ENCODE results near the gene MMP17. TPM values are rescaled to one million over a fixed set of nuclear protein-coding genes. Genes with fewer than 3 reads are reported as not detected.

MMP17 gene
- total RNA-seq, 1 experiment from 2014 or later: 30.2 TPM

DNA sequence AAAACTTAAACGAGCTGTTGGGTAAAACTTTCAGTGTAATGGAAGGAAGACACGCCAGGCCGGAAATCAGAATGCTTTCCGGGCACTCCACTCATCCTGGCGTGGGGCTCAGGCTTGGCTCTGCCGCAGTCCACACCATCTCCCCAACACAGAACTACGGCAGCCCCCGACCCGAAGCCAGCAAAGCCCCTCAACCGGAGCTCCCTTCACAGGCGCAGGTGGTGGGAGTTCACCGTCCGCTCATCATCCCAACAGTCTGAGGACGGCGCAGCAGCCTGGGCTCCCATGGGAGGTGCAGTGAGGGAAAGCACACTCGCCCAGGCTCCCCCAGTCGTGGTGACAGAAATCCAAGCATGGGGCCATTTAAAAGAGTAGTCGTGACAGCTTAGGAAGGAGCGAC, 11.0 kb upstream of the MMP17 start:
- no peak overlapping the region for H3K27ac ChIP-seq (ENCODE audit: low read length)
- DNase-seq (no peak), ATAC-seq (no peak)
- ChIA-PET POLR2A (ENCODE audit: unreplicated experiment) (interaction anchor here (0.7 kb wide), 1 partner anchor 848 kb away, joined by 4 read pairs; no protein-coding TSS in a partner anchor), CTCF (no interaction called here)
- no peak overlapping the region for H3K4me2 ChIP-seq (ENCODE audit: low read length)
- no peaks in the 10 kb centered on the region for H4K20me1 ChIP-seq (ENCODE audit: low read length)
- intact Hi-C loops (cut with micrococcal nuclease): no loop called here
- H3K9me2 ChIP-seq (replicated peaks; ENCODE audit: low read length): no peaks in the 10 kb centered on the region
- no peak overlapping the region for H3K4me3 ChIP-seq (ENCODE audit: low read length)
- H3K27me3 ChIP-seq (ENCODE audit: low read length): no peaks in the 10 kb centered on the region
- no peaks in the 10 kb centered on the region for H3F3A ChIP-seq (ENCODE audit: low read length, unreplicated experiment)
- no peaks in the 10 kb centered on the region for H3K79me2 ChIP-seq (ENCODE audit: low read length)
- H3K9me3 ChIP-seq (ENCODE audit: low read length): no peaks in the 10 kb centered on the region
- no peaks in the 10 kb centered on the region for H3K4me1 ChIP-seq (ENCODE audit: insufficient read depth, low read length)
- no peak overlapping the region for H2AFZ ChIP-seq (ENCODE audit: low read length)
- no TSS peak for BruUV-seq (replicated peaks)
- no peak overlapping the region for H3K9ac ChIP-seq (ENCODE audit: low read length)
- TF ChIP-seq, protein P1, sequence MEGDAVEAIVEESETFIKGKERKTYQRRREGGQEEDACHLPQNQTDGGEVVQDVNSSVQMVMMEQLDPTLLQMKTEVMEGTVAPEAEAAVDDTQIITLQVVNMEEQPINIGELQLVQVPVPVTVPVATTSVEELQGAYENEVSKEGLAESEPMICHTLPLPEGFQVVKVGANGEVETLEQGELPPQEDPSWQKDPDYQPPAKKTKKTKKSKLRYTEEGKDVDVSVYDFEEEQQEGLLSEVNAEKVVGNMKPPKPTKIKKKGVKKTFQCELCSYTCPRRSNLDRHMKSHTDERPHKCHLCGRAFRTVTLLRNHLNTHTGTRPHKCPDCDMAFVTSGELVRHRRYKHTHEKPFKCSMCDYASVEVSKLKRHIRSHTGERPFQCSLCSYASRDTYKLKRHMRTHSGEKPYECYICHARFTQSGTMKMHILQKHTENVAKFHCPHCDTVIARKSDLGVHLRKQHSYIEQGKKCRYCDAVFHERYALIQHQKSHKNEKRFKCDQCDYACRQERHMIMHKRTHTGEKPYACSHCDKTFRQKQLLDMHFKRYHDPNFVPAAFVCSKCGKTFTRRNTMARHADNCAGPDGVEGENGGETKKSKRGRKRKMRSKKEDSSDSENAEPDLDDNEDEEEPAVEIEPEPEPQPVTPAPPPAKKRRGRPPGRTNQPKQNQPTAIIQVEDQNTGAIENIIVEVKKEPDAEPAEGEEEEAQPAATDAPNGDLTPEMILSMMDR (conservative IDR thresholded peaks at IDR 0.05; ENCODE audit: low read depth, low read length): no peak
- TF ChIP-seq EZH2phosphoT487 (IDR thresholded peaks at IDR 0.05; ENCODE audit: borderline replicate concordance, low read length) (no peak), EZH2 (IDR thresholded peaks at IDR 0.05; ENCODE audit: low read length, unreplicated experiment) (no peak)
- H3K36me3 ChIP-seq (ENCODE audit: low read depth, low read length): no peaks in the 10 kb centered on the region

DNA sequence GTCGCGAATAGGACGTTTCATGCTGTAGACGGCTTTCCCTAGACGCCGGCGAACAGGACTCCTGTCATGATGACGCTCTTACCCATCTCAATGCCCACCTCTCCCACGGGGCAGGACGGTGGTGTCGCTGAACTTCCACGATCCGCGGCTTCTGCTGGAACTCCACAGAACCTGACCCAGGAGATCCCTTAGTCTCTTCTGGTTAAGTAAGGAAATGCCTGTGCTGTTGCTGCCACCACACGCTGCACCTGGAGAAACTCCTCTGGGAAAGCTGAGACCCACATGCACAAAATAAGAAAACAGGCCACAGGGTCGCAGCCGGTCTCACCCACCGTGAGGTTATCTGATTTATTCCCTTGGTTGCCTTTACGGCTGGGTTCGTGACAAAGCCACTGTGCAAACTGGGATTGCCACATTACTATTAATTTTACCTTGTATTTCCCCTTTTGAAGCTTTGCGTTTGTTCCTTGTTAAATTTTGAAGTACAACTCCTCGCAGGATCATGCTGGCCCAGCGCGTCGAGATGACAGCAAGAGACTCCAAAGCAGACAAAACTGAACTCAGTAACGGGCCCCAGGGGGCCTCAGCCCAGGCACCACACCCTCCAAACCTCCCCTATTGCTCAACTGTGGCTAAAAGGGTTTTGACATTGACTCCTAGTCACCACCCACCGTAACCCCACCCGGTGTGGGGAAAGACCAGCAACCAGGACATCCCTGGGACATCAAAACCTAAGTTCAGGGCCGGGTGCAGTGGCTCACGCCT, 9.2 kb upstream of the MMP17 start:
- Histone ChIP-seq H3K4me1 (ENCODE audit: insufficient read depth, low read length) (no peaks in the 10 kb centered on the region), H3F3A (ENCODE audit: low read length, unreplicated experiment) (no peaks in the 10 kb centered on the region), H3K4me3 (ENCODE audit: low read length) (no peak overlapping the region), H3K27me3 (ENCODE audit: low read length) (no peaks in the 10 kb centered on the region), H3K27ac (ENCODE audit: low read length) (no peak overlapping the region), H2AFZ (ENCODE audit: low read length) (no peak overlapping the region), H3K9me2 (replicated peaks; ENCODE audit: low read length) (no peaks in the 10 kb centered on the region), H4K20me1 (ENCODE audit: low read length) (no peaks in the 10 kb centered on the region), H3K9me3 (ENCODE audit: low read length) (no peaks in the 10 kb centered on the region), H3K4me2 (ENCODE audit: low read length) (no peak overlapping the region), H3K9ac (ENCODE audit: low read length) (no peak overlapping the region), H3K79me2 (ENCODE audit: low read length) (no peaks in the 10 kb centered on the region), H3K36me3 (ENCODE audit: low read depth, low read length) (no peaks in the 10 kb centered on the region)
- intact Hi-C loops (cut with micrococcal nuclease): no loop called here
- POLR2A ChIA-PET (ENCODE audit: unreplicated experiment): no interaction called here
- CTCF ChIA-PET: no interaction called here
- no peak for DNase-seq
- no TSS peak for BruUV-seq (replicated peaks)
- TF ChIP-seq EZH2phosphoT487 (IDR thresholded peaks at IDR 0.05; ENCODE audit: borderline replicate concordance, low read length) (no peak), EZH2 (IDR thresholded peaks at IDR 0.05; ENCODE audit: low read length, unreplicated experiment) (no peak)
- TF ChIP-seq, protein P1 (conservative IDR thresholded peaks at IDR 0.05; ENCODE audit: low read depth, low read length): no peak
- ATAC-seq: no peak

DNA sequence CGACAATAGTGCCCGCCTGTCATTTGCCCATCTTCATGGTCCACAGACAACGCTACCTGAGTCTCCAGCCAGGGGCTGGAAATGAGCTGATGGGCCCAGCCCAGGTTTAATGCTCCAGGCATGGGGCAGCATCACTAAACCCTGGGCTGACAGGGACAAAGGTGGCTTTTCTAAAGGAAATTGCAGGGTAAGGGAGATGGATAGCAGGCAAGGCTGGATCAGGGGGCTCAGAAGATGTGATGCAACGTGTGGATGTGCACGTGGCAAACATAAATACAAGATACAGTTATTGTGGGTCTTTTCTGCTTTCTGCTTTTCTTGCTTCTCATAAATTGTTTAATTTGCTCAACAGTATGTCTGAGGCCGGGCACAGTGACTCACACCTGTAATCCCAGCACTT, 3.7 kb upstream of the MMP17 start:
- no peak overlapping the region for H2AFZ ChIP-seq (ENCODE audit: low read length)
- intact Hi-C loops (cut with micrococcal nuclease): no loop called here
- TF ChIP-seq, protein P1 (conservative IDR thresholded peaks at IDR 0.05; ENCODE audit: low read depth, low read length): no peak
- TF ChIP-seq EZH2 (IDR thresholded peaks at IDR 0.05; ENCODE audit: low read length, unreplicated experiment) (no peak), EZH2phosphoT487 (IDR thresholded peaks at IDR 0.05; ENCODE audit: borderline replicate concordance, low read length) (no peak)
- no peaks in the 10 kb centered on the region for H3K36me3 ChIP-seq (ENCODE audit: low read depth, low read length)
- H3F3A ChIP-seq (ENCODE audit: low read length, unreplicated experiment): no peaks in the 10 kb centered on the region
- H3K9me3 ChIP-seq (ENCODE audit: low read length): no peaks in the 10 kb centered on the region
- no peak overlapping the region for H3K27ac ChIP-seq (ENCODE audit: low read length)
- DNase-seq (peak; percentile 47), ATAC-seq (no peak)
- no peak overlapping the region for H3K9ac ChIP-seq (ENCODE audit: low read length)
- H3K79me2 ChIP-seq (ENCODE audit: low read length): no peaks in the 10 kb centered on the region; the same call in 1 of the 2 replicates
- ChIA-PET POLR2A (ENCODE audit: unreplicated experiment) (no interaction called here), CTCF (no interaction called here)
- no peak overlapping the region for H3K4me2 ChIP-seq (ENCODE audit: low read length)
- BruUV-seq (replicated peaks): no TSS peak
- no peak overlapping the region for H3K4me3 ChIP-seq (ENCODE audit: low read length)
- no peaks in the 10 kb centered on the region for H3K27me3 ChIP-seq (ENCODE audit: low read length)
- H4K20me1 ChIP-seq (ENCODE audit: low read length): no peaks in the 10 kb centered on the region
- no peaks in the 10 kb centered on the region for H3K9me2 ChIP-seq (replicated peaks; ENCODE audit: low read length)
- peaks cover 6% of the 10 kb centered on the region for H3K4me1 ChIP-seq (ENCODE audit: insufficient read depth, low read length)
